GM21825 (cell line): ENCODE results near the gene NLRP6.

ENCODE experiments used
- ATAC-seq: cut with Tn5 transposase; IDR thresholded peaks from one replicate; pipeline ENCODE4 v1.9.1; 2021; ENCODE audit warnings: mild to moderate bottlenecking, moderate library complexity; ENCODE audit not compliant: unreplicated experiment

The NLRP6 gene

DNA sequence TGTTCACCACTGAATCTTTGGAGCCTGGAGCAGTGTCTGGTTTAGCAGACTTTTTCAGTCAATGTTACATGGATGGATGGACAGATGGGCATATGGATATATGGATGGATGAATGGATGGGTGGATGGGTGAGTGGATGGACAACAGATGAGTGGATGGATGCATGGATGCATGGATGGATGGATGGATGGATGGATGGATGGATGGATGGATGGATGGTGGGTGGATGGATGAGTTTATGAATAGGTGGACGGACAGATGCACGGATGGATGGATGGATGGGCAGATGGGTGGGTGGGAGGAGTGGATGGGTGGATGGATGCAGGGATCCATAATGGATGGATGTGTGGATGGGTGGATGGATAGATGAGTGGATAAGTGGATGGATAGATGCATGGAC lies 22.4 kb upstream of the NLRP6 start:
- ATAC-seq: no peak

GRCh38 chr11:256952-257737 lies 21.1 kb upstream of the NLRP6 start:
- ATAC-seq: no peak

GRCh38 chr11:257766-258493 lies 20.3 kb upstream of the NLRP6 start:
- ATAC-seq: no peak

DNA sequence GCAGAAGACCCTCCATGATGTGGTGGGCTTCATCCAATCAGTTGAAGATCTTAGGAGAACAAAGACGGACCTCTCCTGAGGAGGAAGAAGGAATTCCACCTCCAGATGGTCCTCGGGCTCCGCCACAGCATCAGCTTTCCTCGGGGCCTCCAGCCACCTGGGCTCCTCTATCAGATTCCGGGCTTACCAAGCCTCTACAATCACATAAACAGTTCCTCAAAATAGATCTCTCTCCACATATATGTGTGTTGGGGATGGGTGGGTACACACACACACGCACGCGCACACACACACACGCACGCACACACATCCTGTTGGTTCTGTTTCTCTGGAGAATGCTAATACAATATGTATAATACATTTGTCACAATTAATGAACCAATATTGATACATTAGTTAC lies 18.8 kb upstream of the NLRP6 start:
- no peak for ATAC-seq

GRCh38 chr11:261624-262023 lies 16.6 kb upstream of the NLRP6 start:
- ATAC-seq: no peak

GRCh38 chr11:266676-267439 lies 11.3 kb upstream of the NLRP6 start:
- ATAC-seq: no peak

DNA sequence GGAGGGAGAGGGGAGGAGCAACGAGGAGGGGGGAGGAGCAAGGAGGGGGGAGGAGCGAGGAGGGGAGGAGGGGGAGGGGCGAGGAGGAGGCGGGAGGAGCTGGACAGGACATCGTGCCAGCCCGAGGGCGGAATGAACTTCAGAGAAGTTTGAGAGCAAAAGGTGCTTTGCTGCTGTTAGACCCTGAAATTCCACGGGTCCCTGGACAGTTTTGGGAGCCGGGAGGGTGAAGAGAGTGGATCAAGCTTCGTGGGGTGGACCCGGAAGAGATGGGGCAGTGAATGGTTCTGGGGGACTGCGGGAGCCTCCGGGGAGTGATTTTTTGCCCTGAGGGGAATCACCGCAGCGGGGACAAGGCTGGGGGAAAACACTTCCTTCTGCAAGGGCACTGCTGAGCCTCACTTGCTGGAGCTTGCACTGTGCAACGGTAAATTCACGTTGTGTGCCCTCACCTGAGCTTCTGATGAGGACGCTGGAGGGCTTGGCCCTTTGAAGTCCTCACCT lies 10.7 kb upstream of the NLRP6 start:
- ATAC-seq: no peak

DNA sequence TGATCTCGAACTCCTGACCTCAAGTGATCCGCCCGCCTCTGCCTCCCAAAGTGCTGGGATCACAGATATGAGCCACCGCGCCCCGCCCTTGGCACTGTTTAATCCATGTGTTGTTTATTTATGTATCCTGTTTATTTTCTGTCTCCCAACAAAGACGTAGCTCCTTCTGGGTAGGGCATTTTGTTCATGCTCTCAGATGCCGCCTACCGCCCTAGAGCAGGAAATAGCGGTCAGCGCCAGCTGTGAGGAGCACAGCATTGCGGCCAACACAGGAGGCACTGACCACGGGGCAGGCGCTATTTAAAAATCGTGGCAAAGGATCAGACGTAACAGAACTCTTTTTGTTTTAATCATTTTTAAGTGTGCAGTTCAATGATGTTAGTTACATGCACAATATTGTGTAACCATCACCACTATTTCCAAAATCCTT lies 9.5 kb upstream of the NLRP6 start:
- peak; percentile 43 for ATAC-seq

GRCh38 chr11:269146-269890 lies 8.9 kb upstream of the NLRP6 start:
- ATAC-seq: peak; percentile 69

DNA sequence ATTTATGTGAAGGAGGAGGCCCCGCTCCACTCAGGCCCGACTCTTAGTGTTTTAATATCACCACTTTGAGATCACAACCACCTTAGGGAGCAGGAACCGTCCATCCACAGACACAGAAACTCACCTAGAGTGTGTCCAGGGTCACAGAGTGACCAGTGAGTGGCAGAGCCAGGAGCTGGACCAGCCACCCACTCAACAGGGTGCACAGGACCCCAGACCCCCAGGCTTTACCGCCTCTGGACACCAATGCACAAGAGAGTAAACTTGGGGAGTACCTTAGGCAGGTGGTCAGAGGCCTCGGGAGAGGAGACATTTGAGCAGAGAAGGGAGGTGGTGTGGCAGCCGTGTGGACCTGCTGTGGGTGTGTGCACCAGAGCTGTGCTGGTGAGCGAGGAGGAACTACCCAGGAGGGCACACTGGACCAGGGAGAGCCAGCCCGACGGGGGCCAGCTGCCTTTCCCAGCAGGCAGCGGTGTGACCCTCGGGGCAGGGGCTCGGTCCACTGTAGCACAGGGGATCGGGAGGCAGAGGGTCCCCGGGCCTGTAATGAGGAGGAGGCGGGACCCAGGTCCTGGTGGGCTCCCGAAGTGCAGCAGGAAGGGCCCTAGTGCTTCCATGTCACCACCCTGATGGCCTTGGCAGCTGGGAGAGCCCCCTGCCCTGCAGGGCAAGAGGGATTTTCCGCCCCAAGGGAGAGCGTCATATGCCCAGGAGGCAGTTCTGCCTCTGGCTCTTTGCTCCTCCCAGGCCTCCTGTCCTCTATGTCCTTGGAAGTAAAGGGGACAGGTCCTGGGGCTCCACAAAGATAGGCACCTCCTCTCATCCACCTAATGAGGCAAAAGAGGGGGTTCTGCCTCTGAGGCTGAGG lies 7.5 kb upstream of the NLRP6 start:
- ATAC-seq: no peak

GRCh38 chr11:271319-271715 lies 6.9 kb upstream of the NLRP6 start:
- ATAC-seq: no peak

DNA sequence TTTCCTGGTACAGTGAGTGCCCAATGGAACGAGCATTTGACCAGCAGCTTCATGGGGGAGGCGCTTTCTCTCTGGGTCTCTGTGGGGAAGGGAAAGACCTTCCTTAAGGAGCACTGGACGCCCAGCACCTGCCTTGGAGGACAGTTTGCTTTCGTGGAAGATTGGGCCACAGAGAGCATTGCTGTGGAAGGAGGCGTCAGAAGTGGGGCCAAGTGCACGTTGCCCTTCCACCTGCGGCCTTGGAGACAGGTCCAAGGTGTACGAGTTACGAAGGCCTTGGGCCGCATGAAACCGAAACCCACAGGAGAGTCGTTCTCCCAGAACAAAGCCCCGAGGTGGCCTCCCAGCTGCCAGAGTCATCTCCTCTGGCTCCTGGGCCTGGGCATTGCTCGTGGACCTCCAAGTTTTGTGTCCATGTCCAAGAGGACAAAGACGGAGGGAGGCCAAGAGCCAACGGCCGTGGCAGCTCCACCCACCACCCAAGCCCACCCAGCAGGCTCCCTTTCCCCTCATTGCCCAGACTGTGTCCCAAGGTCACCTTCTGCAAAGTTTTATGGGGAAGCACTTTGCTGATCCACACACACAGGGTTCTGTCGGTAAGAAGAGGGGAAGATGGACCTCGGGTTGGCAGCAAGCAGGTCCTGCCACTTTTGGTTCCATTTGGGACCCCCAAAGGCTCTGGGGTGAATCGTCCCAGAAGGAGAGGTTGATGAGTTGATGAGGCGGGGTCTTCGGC lies 5.8 kb upstream of the NLRP6 start:
- no peak for ATAC-seq

DNA sequence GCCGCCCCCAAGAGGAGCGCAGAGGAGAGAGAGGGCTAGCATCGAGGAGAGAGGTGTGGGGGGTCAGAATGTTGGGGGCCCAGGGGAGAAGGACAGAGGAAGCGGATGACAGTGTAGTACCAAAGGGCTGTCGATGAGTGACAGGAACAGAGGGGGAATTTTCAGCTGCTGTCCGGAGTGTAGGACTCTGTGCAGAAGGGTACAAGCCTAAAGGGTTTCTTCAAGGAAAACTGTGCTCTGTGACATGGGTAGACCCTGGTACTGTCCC lies 5.3 kb upstream of the NLRP6 start:
- no peak for ATAC-seq

- no peak for ATAC-seq
Measured at GRCh38 chr11:276219-276618, 2.0 kb upstream of the NLRP6 start.

DNA sequence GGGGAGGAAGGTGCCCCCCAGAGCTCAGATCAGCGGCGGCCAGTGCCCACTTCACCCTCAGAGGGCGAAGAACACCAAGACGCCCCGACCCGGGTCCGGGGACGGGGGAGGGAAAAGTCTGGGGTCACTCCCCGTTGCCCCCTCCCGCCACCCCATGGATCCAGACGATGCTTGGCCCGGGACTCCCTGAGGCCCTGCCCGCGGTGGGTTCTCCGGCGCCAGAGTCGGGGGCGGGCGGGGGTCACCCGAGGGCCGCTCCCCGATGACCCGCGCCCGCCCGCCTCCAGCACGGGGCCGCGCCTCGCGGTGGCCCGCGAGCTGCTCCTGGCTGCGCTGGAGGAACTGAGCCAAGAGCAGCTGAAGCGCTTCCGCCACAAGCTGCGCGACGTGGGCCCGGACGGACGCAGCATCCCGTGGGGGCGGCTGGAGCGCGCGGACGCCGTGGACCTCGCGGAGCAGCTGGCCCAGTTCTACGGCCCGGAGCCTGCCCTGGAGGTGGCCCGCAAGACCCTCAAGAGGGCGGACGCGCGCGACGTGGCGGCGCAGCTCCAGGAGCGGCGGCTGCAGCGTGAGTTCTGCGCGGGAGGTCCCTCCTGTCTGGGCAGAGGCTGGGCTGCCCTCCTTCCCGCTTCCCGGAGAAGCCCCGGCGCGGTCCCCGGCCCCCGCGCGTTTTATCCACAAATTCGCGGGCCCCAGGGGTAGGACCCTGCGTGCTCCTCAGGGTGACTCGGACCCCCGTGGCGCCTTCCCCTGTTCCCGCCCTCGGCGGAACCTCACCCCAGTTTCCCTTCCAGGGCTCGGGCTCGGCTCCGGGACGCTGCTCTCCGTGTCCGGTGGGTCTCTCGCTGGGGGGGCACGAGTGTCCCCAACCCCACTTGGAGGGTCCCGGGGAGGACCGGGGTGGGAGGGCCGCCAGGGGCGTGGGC lies 1.1 kb downstream of the NLRP6 start:
- ATAC-seq: no peak

GRCh38 chr11:279966-280705 lies 1.9 kb downstream of the NLRP6 start:
- ATAC-seq: no peak

DNA sequence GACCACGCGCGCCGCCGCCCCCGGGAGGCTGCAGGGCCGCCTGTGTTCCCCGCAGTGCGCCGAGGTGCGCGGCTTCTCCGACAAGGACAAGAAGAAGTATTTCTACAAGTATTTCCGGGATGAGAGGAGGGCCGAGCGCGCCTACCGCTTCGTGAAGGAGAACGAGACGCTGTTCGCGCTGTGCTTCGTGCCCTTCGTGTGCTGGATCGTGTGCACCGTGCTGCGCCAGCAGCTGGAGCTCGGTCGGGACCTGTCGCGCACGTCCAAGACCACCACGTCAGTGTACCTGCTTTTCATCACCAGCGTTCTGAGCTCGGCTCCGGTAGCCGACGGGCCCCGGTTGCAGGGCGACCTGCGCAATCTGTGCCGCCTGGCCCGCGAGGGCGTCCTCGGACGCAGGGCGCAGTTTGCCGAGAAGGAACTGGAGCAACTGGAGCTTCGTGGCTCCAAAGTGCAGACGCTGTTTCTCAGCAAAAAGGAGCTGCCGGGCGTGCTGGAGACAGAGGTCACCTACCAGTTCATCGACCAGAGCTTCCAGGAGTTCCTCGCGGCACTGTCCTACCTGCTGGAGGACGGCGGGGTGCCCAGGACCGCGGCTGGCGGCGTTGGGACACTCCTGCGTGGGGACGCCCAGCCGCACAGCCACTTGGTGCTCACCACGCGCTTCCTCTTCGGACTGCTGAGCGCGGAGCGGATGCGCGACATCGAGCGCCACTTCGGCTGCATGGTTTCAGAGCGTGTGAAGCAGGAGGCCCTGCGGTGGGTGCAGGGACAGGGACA lies 2.7 kb downstream of the NLRP6 start:
- no peak for ATAC-seq
